Measurements from ENCODE around the gene RASGRF1.

DNA sequence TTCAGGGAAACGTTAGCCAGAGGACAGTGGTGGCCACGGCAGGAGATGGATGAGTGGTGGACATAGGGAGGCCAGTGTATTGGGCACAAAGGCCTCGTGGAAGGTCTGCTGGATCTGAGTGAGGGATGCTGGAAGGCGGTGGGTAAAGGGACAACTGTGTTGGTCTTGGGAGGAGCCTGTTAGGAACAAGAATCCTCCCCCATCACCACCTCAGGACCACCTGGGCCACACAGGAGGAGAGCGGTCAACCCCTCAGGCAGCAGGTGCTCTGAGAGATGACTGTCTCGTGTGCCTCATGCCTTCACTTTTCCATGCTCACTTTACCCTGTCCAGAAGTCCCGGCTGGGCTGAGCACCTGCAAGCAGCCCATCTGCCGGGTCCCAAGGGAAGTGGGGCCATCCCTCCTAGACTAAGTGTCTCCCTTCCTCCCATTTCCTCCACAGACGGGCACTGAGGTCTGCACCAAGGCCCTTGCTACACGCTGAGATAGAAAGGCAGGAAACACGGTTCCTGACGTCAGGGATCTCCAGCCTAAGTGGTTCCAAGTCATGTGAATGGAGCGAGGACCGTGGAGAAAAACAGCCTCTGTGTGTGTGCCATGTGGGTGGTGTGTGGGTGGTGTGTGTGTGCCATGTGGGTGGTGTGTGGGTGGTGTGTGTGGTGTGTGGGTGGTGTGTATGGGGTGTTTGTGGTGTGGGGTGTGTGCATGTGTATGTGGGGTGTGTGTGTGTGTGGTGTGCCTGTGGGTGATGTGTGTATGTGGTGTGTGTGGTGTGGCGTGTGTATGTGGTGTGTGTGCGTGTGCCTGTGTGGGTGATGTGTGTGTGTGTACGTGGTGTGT, 97.9 kb downstream of the RASGRF1 start:
- TF ChIP-seq POLR2A (IDR thresholded peaks at IDR 0.05; ENCODE audit: low read length), result no peak
- TF ChIP-seq GATA1 (IDR thresholded peaks at IDR 0.05; ENCODE audit: low read depth, low read length), result no peak

Data from erythroblast (primary cell).